ENCODE measurements around the gene ZNF277.

The ZNF277 gene

GRCh38 chr7:112162142-112162766 is 44.2 kb upstream of the ZNF277 start:
- Histone ChIP-seq H3K27ac (ENCODE audit: extremely low read depth, low read depth, low read length) (peak overlapping the region; percentile 25; the same call in 1 of the 2 replicates), H3K36me3 (ENCODE audit: control insufficient read depth in 2 of 2, insufficient read depth in 1 of 2, low read length in 2 of 2) (no peaks in the 10 kb centered on the region), H3K4me3 (ENCODE audit: low read depth, low read length) (no peak overlapping the region), H3K4me1 (ENCODE audit: control insufficient read depth, insufficient read depth, low read length) (peaks cover 32% of the 10 kb centered on the region), H3K9me3 (ENCODE audit: control insufficient read depth, insufficient read depth, low read depth, low read length) (no peaks in the 10 kb centered on the region)
- ChIA-PET CTCF (interaction anchor here (0.8 to 2.3 kb wide), 2 partner anchors 10 to 83 kb away, joined by 3 to 4 read pairs; no protein-coding TSS in a partner anchor), POLR2A (interaction anchor here (0.6 to 0.9 kb wide), 2 partner anchors 11 to 43 kb away, joined by 3 read pairs; no protein-coding TSS in a partner anchor)
- TF ChIP-seq ZSCAN16 (tag by site-specific recombination; IDR thresholded peaks at IDR 0.05) = no peak
- no peak for TF ChIP-seq ZNF747 (tag by site-specific recombination; IDR thresholded peaks at IDR 0.05)
- TF ChIP-seq GLIS1 (tag by site-specific recombination; IDR thresholded peaks at IDR 0.05) = peak; percentile 94
- TF ChIP-seq ZNF558 (tag by site-specific recombination; IDR thresholded peaks at IDR 0.05) = no peak
- TF ChIP-seq ZBTB17 (tag by site-specific recombination; IDR thresholded peaks at IDR 0.05) = peak; percentile 88
- TF ChIP-seq PRDM10 (tag by site-specific recombination; IDR thresholded peaks at IDR 0.05) = peak; percentile 92
- 0 out of 2 replicates have a peak, but pooled peaks have one; percentile 5 for TF ChIP-seq ZNF629 (tag by site-specific recombination; IDR thresholded peaks at IDR 0.05)
- TF ChIP-seq ZNF354C (tag by site-specific recombination; IDR thresholded peaks at IDR 0.05; ENCODE audit: borderline replicate concordance, low read depth) = no peak
- no peak for TF ChIP-seq ZNF266 (tag by site-specific recombination; IDR thresholded peaks at IDR 0.05; ENCODE audit: low read depth)
- TF ChIP-seq, protein P1, sequence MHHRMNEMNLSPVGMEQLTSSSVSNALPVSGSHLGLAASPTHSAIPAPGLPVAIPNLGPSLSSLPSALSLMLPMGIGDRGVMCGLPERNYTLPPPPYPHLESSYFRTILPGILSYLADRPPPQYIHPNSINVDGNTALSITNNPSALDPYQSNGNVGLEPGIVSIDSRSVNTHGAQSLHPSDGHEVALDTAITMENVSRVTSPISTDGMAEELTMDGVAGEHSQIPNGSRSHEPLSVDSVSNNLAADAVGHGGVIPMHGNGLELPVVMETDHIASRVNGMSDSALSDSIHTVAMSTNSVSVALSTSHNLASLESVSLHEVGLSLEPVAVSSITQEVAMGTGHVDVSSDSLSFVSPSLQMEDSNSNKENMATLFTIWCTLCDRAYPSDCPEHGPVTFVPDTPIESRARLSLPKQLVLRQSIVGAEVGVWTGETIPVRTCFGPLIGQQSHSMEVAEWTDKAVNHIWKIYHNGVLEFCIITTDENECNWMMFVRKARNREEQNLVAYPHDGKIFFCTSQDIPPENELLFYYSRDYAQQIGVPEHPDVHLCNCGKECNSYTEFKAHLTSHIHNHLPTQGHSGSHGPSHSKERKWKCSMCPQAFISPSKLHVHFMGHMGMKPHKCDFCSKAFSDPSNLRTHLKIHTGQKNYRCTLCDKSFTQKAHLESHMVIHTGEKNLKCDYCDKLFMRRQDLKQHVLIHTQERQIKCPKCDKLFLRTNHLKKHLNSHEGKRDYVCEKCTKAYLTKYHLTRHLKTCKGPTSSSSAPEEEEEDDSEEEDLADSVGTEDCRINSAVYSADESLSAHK (tag by site-specific recombination; IDR thresholded peaks at IDR 0.05) = peak; percentile 36; the same call in 1 of the 2 replicates
- peak; percentile 43; the same call in 1 of the 2 replicates for TF ChIP-seq ZXDB (tag by site-specific recombination; IDR thresholded peaks at IDR 0.05)
- TF ChIP-seq, protein P2, sequence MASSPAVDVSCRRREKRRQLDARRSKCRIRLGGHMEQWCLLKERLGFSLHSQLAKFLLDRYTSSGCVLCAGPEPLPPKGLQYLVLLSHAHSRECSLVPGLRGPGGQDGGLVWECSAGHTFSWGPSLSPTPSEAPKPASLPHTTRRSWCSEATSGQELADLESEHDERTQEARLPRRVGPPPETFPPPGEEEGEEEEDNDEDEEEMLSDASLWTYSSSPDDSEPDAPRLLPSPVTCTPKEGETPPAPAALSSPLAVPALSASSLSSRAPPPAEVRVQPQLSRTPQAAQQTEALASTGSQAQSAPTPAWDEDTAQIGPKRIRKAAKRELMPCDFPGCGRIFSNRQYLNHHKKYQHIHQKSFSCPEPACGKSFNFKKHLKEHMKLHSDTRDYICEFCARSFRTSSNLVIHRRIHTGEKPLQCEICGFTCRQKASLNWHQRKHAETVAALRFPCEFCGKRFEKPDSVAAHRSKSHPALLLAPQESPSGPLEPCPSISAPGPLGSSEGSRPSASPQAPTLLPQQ (tag by site-specific recombination; IDR thresholded peaks at IDR 0.05) = peak; percentile 61; the same call in 1 of the 2 replicates
- TF ChIP-seq, protein P3, sequence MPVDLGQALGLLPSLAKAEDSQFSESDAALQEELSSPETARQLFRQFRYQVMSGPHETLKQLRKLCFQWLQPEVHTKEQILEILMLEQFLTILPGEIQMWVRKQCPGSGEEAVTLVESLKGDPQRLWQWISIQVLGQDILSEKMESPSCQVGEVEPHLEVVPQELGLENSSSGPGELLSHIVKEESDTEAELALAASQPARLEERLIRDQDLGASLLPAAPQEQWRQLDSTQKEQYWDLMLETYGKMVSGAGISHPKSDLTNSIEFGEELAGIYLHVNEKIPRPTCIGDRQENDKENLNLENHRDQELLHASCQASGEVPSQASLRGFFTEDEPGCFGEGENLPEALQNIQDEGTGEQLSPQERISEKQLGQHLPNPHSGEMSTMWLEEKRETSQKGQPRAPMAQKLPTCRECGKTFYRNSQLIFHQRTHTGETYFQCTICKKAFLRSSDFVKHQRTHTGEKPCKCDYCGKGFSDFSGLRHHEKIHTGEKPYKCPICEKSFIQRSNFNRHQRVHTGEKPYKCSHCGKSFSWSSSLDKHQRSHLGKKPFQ (tag by site-specific recombination; IDR thresholded peaks at IDR 0.05) = no peak
- 0 out of 2 replicates have a peak, but pooled peaks have one; percentile 35 for TF ChIP-seq ZFP37 (tag by site-specific recombination; IDR thresholded peaks at IDR 0.05)
- no peak for TF ChIP-seq ZNF654 (tag by site-specific recombination; IDR thresholded peaks at IDR 0.05; ENCODE audit: low read depth)
- TF ChIP-seq ZNF248 (tag by site-specific recombination; IDR thresholded peaks at IDR 0.05) = no peak
- no peak for TF ChIP-seq ZNF132 (tag by site-specific recombination; IDR thresholded peaks at IDR 0.05; ENCODE audit: borderline replicate concordance)
- peak; percentile 64 for TF ChIP-seq ZNF600 (tag by site-specific recombination; IDR thresholded peaks at IDR 0.05)
- no peak for TF ChIP-seq ZNF175 (tag by site-specific recombination; IDR thresholded peaks at IDR 0.05)
- no peak; the same call in 1 of the 2 replicates for TF ChIP-seq SP7 (tag by site-specific recombination; IDR thresholded peaks at IDR 0.05)
- no peak for TF ChIP-seq ZNF510 (tag by site-specific recombination; IDR thresholded peaks at IDR 0.05; ENCODE audit: insufficient replicate concordance)
- TF ChIP-seq ZNF701 (tag by site-specific recombination; IDR thresholded peaks at IDR 0.05) = no peak
- no peak for TF ChIP-seq ZNF530 (tag by site-specific recombination; IDR thresholded peaks at IDR 0.05; ENCODE audit: low read depth)
- TF ChIP-seq ZNF341 (tag by site-specific recombination; IDR thresholded peaks at IDR 0.05; ENCODE audit: low read depth) = peak; percentile 72
- 0 out of 2 replicates have a peak, but pooled peaks have one; percentile 12 for TF ChIP-seq ZEB2 (tag by site-specific recombination; IDR thresholded peaks at IDR 0.05)
- peak; percentile 46 for TF ChIP-seq IKZF3 (tag by site-specific recombination; IDR thresholded peaks at IDR 0.05)
- TF ChIP-seq ZNF843 (tag by site-specific recombination; IDR thresholded peaks at IDR 0.05) = 0 out of 2 replicates have a peak, but pooled peaks have one; percentile 25
- TF ChIP-seq OSR2 (tag by site-specific recombination; IDR thresholded peaks at IDR 0.05) = 0 out of 2 replicates have a peak, but pooled peaks have one; percentile 6
- no peak for TF ChIP-seq ZBTB8A (tag by site-specific recombination; IDR thresholded peaks at IDR 0.05)
- peak; percentile 51; the same call in 1 of the 2 replicates for TF ChIP-seq ZNF24 (tag by site-specific recombination; IDR thresholded peaks at IDR 0.05)
